Measurements from ENCODE around the gene FLT3LG. TPM values are rescaled to one million over a fixed set of nuclear protein-coding genes. Genes with fewer than 3 reads are reported as not detected.
"Not testable (repeated sequence)": the region's sequence is repeated elsewhere in the genome, so short reads cannot be mapped to it uniquely, and the experiment has no call there.

The FLT3LG gene
- total RNA-seq, 2 donors from 2014 or later = 33.5 to 80.4 TPM

GRCh38 chr19:49444100-49444700 lies 29.8 kb upstream of the FLT3LG start:
- Mint-ChIP-seq H3K27me3 (peaks cover 28 to 36% of the 10 kb centered on the region in 2 donors), H3K36me3 (peaks cover 20% of the 10 kb centered on the region), H3K27ac (peak overlapping the region; percentile 51 to 84), H3K4me3 (peak overlapping the region; percentile 71), H3K4me1 (ENCODE audit: low read depth in 2 of 2) (peaks cover 44 to 45% of the 10 kb centered on the region in 2 donors)
- ATAC-seq; DNase-seq (ENCODE audit: low spot score); H3K9me3 Mint-ChIP-seq: not testable (repeated sequence)

- Mint-ChIP-seq H3K36me3 (peaks cover 23% of the 10 kb centered on the region), H3K4me1 (ENCODE audit: low read depth in 2 of 2) (peaks cover 49 to 51% of the 10 kb centered on the region in 2 donors)
- ATAC-seq = no peak
Measured at GRCh38 chr19:49445997-49446396, 28.0 kb upstream of the FLT3LG start.

DNA sequence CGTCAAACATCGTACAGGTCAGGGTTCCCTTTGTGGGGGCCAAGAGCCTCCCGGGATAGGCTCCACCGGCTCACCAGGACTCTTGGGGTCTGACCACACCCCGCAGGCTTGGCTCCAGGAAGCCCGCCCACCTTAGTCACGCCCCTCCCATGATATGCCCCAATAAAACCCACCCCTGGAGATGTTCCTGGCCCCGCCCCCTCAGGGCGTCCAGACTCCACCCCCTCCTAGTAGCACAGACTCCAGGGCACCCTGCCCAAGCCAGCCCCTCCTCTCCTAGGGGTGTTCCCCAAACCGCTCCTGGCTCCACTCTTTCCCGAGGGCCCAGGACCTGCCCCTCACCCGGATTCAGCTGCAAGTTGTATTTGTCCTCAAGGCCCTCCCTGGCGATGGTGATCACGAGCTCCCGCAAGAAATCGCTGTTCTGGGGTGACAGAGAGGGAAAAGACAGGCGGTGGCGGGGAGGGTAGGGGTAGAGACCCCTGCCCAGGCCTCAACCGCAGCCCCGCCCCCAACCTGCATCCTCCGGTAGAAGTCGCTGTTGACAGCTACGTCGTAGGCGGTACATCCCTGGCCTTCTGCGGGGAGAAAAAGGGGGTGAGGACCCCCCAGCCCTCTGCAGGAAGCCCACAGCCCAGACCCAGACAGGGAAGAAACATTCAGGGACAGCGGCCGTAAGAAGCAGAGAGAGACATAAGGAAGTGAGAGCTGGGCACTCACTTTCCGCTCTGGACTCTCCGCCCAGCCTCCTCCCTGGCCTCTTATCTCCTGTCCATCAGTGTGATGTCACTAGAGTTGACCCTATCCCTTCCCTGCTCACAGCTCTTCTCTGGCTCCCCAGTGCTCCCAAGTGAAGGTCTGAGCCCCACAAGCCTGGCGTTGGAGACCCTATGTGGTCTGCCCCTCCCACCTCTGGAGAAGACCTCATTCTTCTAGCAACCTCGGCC lies 26.3 kb upstream of the FLT3LG start:
- no peak overlapping the region for H3K27ac Mint-ChIP-seq
- peaks cover 23% of the 10 kb centered on the region for H3K36me3 Mint-ChIP-seq
- H3K4me3 Mint-ChIP-seq = no peak overlapping the region
- DNase-seq (ENCODE audit: low spot score) (no peak), ATAC-seq (no peak)
- H3K27me3 Mint-ChIP-seq = peaks cover 0 to under 1% of the 10 kb centered on the region in 2 donors
- peaks cover 48% of the 10 kb centered on the region in 2 donors for H3K4me1 Mint-ChIP-seq (ENCODE audit: low read depth in 2 of 2)
- no peaks in the 10 kb centered on the region for H3K9me3 Mint-ChIP-seq

More at GRCh38 chr19:49445997-49446396, 28.0 kb upstream of the FLT3LG start:
- no peak for DNase-seq (ENCODE audit: low spot score)
- H3K27me3 Mint-ChIP-seq = peaks cover 12 to 18% of the 10 kb centered on the region in 2 donors
- no peaks in the 10 kb centered on the region for H3K9me3 Mint-ChIP-seq
- no peak overlapping the region for H3K27ac Mint-ChIP-seq
- H3K4me3 Mint-ChIP-seq = no peak overlapping the region

GRCh38 chr19:49448432-49448786 lies 25.6 kb upstream of the FLT3LG start:
- peaks cover 51 to 55% of the 10 kb centered on the region in 2 donors for H3K4me1 Mint-ChIP-seq (ENCODE audit: low read depth in 2 of 2)
- DNase-seq (ENCODE audit: low spot score) (no peak), ATAC-seq (no peak)
- no peak overlapping the region for H3K27ac Mint-ChIP-seq
- H3K9me3 Mint-ChIP-seq = no peaks in the 10 kb centered on the region
- H3K36me3 Mint-ChIP-seq = peaks cover 23% of the 10 kb centered on the region
- no peaks in the 10 kb centered on the region for H3K27me3 Mint-ChIP-seq
- H3K4me3 Mint-ChIP-seq = peak overlapping the region; percentile 19

DNA sequence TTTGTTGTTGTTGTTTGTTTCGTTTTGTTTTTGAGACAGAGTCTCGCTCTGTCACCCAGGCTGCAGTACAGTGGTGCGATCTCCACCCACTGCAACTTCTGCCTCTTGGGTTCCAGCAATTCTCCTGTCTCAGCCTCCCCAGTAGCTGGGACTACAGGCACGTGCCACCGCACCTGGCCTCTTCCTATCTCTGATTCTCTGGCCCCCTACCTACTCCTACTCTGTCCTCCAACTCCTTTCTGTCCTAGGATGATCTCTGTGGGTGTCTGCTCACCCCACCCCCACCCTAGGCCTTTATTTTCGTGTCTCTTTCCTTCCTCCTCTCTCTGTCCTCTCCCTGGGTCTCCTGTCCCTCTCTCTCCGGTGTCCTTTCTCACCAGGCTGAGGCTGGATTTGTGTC lies 23.6 kb upstream of the FLT3LG start:
- no peak for ATAC-seq
- peak overlapping the region; percentile 100 for H3K4me3 Mint-ChIP-seq
- H3K27ac Mint-ChIP-seq = peak overlapping the region; percentile 96 to 99

GRCh38 chr19:49451430-49452181 lies 22.4 kb upstream of the FLT3LG start, which contains the start of gene PIH1D1:
TSS of gene PIH1D1 (minus strand) at chr19:49451814. CDS start at chr19:49451574, 240 bp downstream.
- peaks cover 36 to 50% of the 10 kb centered on the region in 2 donors for H3K4me1 Mint-ChIP-seq (ENCODE audit: low read depth in 2 of 2)
- ATAC-seq (peak; percentile 77 to 85), DNase-seq (ENCODE audit: low spot score) (peak; percentile 97)
- peaks cover 23% of the 10 kb centered on the region for H3K36me3 Mint-ChIP-seq
- no peaks in the 10 kb centered on the region for H3K27me3 Mint-ChIP-seq
- no peaks in the 10 kb centered on the region for H3K9me3 Mint-ChIP-seq
- H3K4me3 Mint-ChIP-seq = peak within 1 kb of the TSS; percentile 100
- H3K27ac Mint-ChIP-seq = peak within 1 kb of the TSS; percentile 98 to 99

More for the DNA sequence above, 23.6 kb upstream of the FLT3LG start:
- Mint-ChIP-seq H3K27me3 (no peaks in the 10 kb centered on the region), H3K36me3 (peaks cover 23% of the 10 kb centered on the region), H3K4me1 (ENCODE audit: low read depth in 2 of 2) (peaks cover 41 to 50% of the 10 kb centered on the region in 2 donors), H3K9me3 (no peaks in the 10 kb centered on the region)
- no peak for DNase-seq (ENCODE audit: low spot score)

- DNase-seq (ENCODE audit: low spot score) (peak; percentile 99), ATAC-seq (peak; percentile 95 to 96)
- peak within 1 kb of the TSS; percentile 100 for H3K4me3 Mint-ChIP-seq
- peaks cover 23% of the 10 kb centered on the region for H3K36me3 Mint-ChIP-seq
- no peaks in the 10 kb centered on the region for H3K27me3 Mint-ChIP-seq
- H3K9me3 Mint-ChIP-seq = no peaks in the 10 kb centered on the region
- peaks cover 39 to 54% of the 10 kb centered on the region in 2 donors for H3K4me1 Mint-ChIP-seq (ENCODE audit: low read depth in 2 of 2)
- peak within 1 kb of the TSS; percentile 98 to 99 for H3K27ac Mint-ChIP-seq
Measured at GRCh38 chr19:49453013-49453756, 20.8 kb upstream of the FLT3LG start, which contains the start of gene ALDH16A1. TSS of gene ALDH16A1 (plus strand) at chr19:49453225. CDS start at chr19:49453332, 107 bp downstream.

DNA sequence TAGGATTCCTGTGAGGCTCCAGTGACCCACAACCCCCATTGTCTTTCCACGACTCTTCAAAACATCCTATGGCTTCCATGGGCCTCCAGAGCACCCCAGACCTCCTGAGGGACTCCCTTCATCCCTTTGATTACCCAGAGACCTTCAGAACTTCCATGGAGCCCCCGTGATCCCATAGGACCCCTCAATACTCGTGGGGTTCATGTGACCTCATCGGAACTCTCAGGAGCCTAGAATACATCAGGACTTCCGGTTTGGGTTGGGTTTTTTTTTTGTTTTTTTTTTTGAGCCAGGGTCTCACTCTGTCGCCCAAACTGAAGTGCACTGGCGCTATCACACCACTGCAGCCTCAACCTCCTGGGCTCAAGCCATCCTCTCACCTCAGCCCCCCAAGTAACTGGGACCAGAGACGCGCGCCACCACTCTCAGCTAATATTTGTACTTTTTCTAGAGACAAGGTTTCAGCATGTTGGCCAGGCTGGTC lies 20.2 kb upstream of the FLT3LG start:
- Mint-ChIP-seq H3K4me1 (ENCODE audit: low read depth in 2 of 2) (peaks cover 33 to 47% of the 10 kb centered on the region in 2 donors), H3K27ac (peak overlapping the region; percentile 98 to 99), H3K4me3 (peak overlapping the region; percentile 100), H3K27me3 (no peaks in the 10 kb centered on the region), H3K36me3 (peaks cover 17% of the 10 kb centered on the region), H3K9me3 (no peaks in the 10 kb centered on the region)
- DNase-seq (ENCODE audit: low spot score) = no peak
- ATAC-seq = no peak

DNA sequence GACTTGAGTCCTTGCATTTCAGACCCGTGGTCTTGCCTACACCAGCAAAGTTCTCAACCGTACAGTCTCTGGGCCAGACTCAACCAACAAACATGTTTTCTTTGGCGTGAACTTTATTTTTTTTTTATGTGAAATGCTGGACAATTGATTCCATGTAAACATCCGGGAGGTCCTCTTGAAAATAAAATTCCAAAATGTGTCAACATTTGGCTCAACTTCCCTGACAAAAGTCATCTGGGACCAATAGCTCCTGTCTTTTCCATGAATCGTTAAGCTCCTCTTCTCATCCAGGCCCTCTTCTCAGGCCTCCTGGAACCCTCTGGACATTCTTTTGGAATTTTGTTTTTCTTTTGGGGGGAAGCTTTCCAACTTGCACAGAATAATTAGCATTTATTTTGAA lies 18.2 kb upstream of the FLT3LG start:
- Mint-ChIP-seq H3K4me1 (ENCODE audit: low read depth in 2 of 2) (peaks cover 21 to 38% of the 10 kb centered on the region in 2 donors), H3K36me3 (peaks cover 6% of the 10 kb centered on the region), H3K4me3 (no peak overlapping the region)

GRCh38 chr19:49456326-49456725 lies 17.7 kb upstream of the FLT3LG start:
- no peak for DNase-seq (ENCODE audit: low spot score)
- Mint-ChIP-seq H3K36me3 (peaks cover 5% of the 10 kb centered on the region), H3K4me1 (ENCODE audit: low read depth in 2 of 2) (peaks cover 20 to 34% of the 10 kb centered on the region in 2 donors), H3K27ac (peak overlapping the region; percentile 24 to 77), H3K27me3 (no peaks in the 10 kb centered on the region), H3K9me3 (no peaks in the 10 kb centered on the region), H3K4me3 (no peak overlapping the region)
- no peak for ATAC-seq

More for the DNA sequence above, 18.2 kb upstream of the FLT3LG start:
- DNase-seq (ENCODE audit: low spot score) (no peak), ATAC-seq (no peak)
- Mint-ChIP-seq H3K27ac (peak overlapping the region; percentile 24 to 77), H3K27me3 (no peaks in the 10 kb centered on the region), H3K9me3 (no peaks in the 10 kb centered on the region)

- no peak for DNase-seq (ENCODE audit: low spot score)
- no peak for ATAC-seq
- Mint-ChIP-seq H3K4me3 (no peak overlapping the region), H3K27me3 (no peaks in the 10 kb centered on the region), H3K27ac (peak overlapping the region in 1 of 2 donors; percentile 59), H3K9me3 (no peaks in the 10 kb centered on the region), H3K36me3 (no peaks in the 10 kb centered on the region), H3K4me1 (ENCODE audit: low read depth in 2 of 2) (peaks cover 7 to 15% of the 10 kb centered on the region in 2 donors)
Measured at GRCh38 chr19:49458567-49458903, 15.5 kb upstream of the FLT3LG start.

DNA sequence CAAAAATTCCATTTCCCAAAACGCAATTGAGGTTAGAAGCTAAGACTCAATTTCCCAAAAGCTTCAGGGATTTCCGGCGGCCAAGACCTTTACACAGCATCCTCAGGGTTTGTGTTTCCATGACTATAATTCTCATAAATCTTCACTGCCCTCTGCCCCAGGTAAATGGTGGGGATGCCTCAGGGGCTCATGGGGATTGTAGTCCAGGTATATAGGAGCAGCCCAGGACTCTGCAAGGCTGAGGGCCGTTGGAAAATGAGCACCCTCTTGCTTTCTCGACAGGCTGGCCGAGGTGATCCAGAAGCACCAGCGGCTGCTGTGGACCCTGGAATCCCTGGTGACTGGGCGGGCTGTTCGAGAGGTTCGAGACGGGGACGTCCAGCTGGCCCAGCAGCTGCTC lies 14.6 kb upstream of the FLT3LG start:
- H3K27me3 Mint-ChIP-seq = no peaks in the 10 kb centered on the region
- H3K4me1 Mint-ChIP-seq (ENCODE audit: low read depth in 2 of 2) = peaks cover 4 to 6% of the 10 kb centered on the region in 2 donors
- ATAC-seq (peak in 1 of 2 donors; percentile 14), DNase-seq (ENCODE audit: low spot score) (no peak)
- no peak overlapping the region for H3K4me3 Mint-ChIP-seq
- H3K9me3 Mint-ChIP-seq = no peaks in the 10 kb centered on the region
- no peak overlapping the region for H3K27ac Mint-ChIP-seq
- no peaks in the 10 kb centered on the region for H3K36me3 Mint-ChIP-seq

GRCh38 chr19:49461130-49461529 lies 12.9 kb upstream of the FLT3LG start:
- DNase-seq (ENCODE audit: low spot score); H3K27ac Mint-ChIP-seq; H3K27me3 Mint-ChIP-seq; H3K9me3 Mint-ChIP-seq; H3K4me3 Mint-ChIP-seq; ATAC-seq; H3K4me1 Mint-ChIP-seq (ENCODE audit: low read depth in 2 of 2); H3K36me3 Mint-ChIP-seq: not testable (repeated sequence)
